Kidney epithelial cell (primary cell): ENCODE measurements around the gene MTSS2. TPM values are rescaled to one million over a fixed set of nuclear protein-coding genes. Genes with fewer than 3 reads are reported as not detected.

Experiments
- DNase-seq: peaks from one replicate; pipeline ENCODE4 v3.0.0-alpha.2; 2010; ENCODE audit warnings: low read depth
- H3K27me3 ChIP-seq: 2 replicates; pipeline ENCODE4 v1.6.0; 2011; ENCODE audit warnings: low read length; ENCODE audit not compliant: control insufficient read depth, insufficient read depth
- H3K36me3 ChIP-seq: 2 replicates; pipeline ENCODE4 v1.5.1; 2011; ENCODE audit warnings: low read length; ENCODE audit not compliant: control insufficient read depth, insufficient read depth
- H3K4me3 ChIP-seq: 2 replicates; pipeline ENCODE4 v1.5.1; 2011; ENCODE audit warnings: low read depth, mild to moderate bottlenecking, control low read depth, low read length
- total RNA-seq: library from RNA; depleted of rRNA; stranded (reverse); fragments of >200 nt; gene quantifications from 2 replicates; pipeline ENCODE4 v1.2.3, GENCODE V29; 2015
- TF ChIP-seq, protein P1 (sequence below): IDR thresholded peaks from 2 replicates; pipeline ENCODE4 v1.5.1; 2011; ENCODE audit warnings: mild to moderate bottlenecking, moderate library complexity, low read length, control low read depth, inconsistent platforms; ENCODE audit not compliant: insufficient read depth, poor library complexity, severe bottlenecking

Gene MTSS2
- total RNA-seq, 1 donor from 2014 or later = 19.8 TPM

DNA sequence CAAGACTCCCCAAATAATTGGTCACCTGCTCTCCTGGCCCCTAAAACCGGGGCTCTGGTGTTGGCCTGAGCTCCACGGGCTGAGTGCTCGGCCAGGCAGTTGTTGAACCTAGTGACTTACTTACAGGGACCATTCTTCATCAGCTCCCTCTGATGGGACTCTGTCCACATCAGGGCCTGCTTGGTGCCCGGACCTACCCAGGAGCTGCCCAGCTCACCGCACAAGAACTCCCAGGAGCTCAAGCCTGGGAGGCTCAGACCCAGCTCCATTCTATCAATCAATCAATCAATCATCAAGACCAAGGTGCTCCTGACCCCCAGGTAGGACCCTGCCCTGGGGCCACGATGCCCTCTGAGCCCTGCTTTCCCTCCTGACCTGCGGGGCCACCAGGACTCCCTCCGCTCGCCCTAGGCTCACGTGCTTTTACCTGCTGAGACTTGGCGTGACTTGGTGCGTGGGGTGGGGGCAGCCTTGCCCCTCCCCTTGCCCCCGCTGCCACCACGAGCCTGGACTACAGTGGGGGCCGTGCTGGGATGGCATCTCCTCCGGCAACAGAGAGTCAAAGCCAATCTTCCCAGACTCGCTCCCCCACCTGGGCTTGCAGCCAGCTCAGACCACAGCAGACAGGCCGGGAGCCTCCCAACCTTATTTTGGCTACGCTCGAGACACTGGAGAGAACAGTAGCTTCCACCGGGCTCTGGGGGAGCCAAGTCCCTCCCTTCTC lies 23.8 kb downstream of the MTSS2 start:
- H3K36me3 ChIP-seq = peaks cover 5% of the 10 kb centered on the region
- no peak overlapping the region for H3K4me3 ChIP-seq
- no peaks in the 10 kb centered on the region for H3K27me3 ChIP-seq
- TF ChIP-seq, protein P1, sequence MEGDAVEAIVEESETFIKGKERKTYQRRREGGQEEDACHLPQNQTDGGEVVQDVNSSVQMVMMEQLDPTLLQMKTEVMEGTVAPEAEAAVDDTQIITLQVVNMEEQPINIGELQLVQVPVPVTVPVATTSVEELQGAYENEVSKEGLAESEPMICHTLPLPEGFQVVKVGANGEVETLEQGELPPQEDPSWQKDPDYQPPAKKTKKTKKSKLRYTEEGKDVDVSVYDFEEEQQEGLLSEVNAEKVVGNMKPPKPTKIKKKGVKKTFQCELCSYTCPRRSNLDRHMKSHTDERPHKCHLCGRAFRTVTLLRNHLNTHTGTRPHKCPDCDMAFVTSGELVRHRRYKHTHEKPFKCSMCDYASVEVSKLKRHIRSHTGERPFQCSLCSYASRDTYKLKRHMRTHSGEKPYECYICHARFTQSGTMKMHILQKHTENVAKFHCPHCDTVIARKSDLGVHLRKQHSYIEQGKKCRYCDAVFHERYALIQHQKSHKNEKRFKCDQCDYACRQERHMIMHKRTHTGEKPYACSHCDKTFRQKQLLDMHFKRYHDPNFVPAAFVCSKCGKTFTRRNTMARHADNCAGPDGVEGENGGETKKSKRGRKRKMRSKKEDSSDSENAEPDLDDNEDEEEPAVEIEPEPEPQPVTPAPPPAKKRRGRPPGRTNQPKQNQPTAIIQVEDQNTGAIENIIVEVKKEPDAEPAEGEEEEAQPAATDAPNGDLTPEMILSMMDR = no peak
- DNase-seq = no peak

DNA sequence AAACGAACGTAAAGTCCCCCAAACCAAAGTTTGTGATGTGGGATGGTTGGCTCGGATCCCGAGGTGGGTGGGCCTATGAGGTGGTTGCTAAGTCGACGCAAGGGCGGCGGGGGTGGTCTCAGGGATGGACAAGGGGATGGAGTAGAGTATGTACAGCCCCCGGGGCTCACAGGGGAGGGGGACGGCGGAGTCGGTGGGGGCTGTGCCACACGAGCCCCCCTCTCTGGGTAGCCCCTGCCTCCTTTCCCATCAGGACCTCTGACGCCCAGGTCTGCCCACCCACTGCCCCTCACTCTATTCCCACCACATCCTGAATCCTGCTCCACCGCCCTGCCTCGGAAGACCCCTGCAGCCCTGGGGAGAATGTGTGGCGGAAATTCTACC lies 24.3 kb downstream of the MTSS2 start:
- Histone ChIP-seq H3K36me3 (peaks cover 3% of the 10 kb centered on the region), H3K4me3 (no peak overlapping the region), H3K27me3 (no peaks in the 10 kb centered on the region)
- DNase-seq = no peak
- TF ChIP-seq, protein P1 = no peak

DNA sequence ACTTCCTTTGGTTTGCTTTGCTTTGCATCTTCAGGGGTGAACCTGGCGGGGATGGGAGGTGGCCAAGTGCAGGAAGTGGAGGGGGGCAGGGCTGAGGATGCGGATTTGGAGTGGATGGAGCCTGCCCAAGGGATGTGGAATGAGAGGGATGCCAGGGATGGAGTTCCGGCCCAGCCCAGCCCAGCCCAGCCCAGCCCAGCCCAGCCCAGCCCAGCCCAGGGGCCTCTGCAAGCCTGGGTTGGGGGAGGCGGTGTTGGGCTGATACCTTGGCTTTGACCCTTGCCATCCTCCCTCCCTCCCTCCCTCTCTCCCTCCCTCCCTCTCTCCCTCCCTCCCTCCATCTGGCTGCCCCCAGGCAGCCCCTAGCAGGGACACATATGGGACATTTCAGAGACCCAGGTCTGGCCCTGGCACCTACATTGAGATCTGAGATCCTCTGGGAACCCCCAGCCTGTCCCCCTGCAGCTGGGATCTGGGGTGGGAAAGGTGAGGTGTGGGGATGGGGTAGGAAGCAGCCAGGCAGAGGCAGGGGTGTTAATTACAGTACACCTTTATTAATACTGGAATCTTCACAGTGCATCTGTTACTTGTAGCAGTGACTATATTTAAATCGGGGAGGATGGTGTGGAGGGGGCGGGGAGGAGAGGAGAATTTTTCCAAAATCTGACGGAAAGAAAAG lies 25.0 kb downstream of the MTSS2 start:
- no peak overlapping the region for H3K4me3 ChIP-seq
- H3K36me3 ChIP-seq = peaks cover 2% of the 10 kb centered on the region
- no peaks in the 10 kb centered on the region for H3K27me3 ChIP-seq
- TF ChIP-seq, protein P1 = no peak
- no peak for DNase-seq

DNA sequence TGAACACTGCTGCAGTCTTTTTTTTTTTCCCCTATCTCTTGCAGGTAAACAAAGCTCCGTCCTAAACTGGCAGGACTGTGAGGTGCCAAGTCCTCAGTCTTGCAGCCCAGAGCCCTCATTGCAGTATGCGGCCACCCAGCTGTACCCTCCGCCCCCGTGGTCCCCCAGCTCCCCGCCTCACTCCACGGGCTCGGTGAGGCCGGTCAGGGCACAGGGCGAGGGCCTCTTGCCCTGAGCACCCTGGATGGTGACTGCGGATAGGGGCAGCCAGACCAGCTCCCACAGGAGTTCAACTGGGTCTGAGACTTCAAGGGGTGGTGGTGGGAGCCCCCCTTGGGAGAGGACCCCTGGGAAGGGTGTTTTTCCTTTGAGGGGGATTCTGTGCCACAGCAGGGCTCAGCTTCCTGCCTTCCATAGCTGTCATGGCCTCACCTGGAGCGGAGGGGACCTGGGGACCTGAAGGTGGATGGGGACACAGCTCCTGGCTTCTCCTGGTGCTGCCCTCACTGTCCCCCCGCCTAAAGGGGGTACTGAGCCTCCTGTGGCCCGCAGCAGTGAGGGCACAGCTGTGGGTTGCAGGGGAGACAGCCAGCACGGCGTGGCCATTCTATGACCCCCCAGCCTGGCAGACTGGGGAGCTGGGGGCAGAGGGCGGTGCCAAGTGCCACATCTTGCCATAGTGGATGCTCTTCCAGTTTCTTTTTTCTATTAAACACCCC lies 25.7 kb downstream of the MTSS2 start:
- Histone ChIP-seq H3K4me3 (no peak overlapping the region), H3K27me3 (no peaks in the 10 kb centered on the region), H3K36me3 (peaks cover 2% of the 10 kb centered on the region)
- no peak for DNase-seq
- TF ChIP-seq, protein P1 = no peak

DNA sequence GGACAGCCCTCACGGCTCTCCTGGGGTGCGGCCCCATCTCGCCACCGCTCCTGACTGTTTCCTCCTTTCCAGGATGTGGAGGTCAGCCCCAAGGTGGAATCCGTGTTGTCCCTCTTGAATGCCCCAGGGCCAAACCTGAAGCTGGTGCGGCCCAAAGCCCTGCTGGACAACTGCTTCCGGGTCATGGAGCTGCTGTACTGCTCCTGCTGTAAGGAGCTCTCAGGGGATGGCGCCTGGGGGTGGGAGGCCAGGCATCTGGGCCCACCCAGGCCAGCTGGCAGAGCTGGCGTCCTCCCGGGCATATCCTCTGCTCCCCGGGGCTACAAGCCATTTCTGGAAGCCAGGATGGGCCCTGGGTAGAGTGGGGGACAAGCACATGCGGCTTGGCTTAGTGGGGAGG lies 26.3 kb downstream of the MTSS2 start:
- no peak for DNase-seq
- H3K27me3 ChIP-seq = no peaks in the 10 kb centered on the region
- TF ChIP-seq, protein P1 = no peak
- H3K36me3 ChIP-seq = no peaks in the 10 kb centered on the region
- H3K4me3 ChIP-seq = no peak overlapping the region
